HepG2 (cell line): ENCODE data around the gene SERTAD3. TPM values are rescaled to one million over a fixed set of nuclear protein-coding genes. Genes with fewer than 3 reads are reported as not detected.

Experiments
- ARHGAP35 ChIP-seq: sonication (generic); formaldehyde crosslinking; IDR thresholded peaks from 2 replicates; pipeline ENCODE4 v1.9.0; 2022; ENCODE audit warnings: mild to moderate bottlenecking, inconsistent platforms, moderate library complexity, missing genetic modification reagents, borderline replicate concordance
- HMGA1 ChIP-seq: sonication (generic); formaldehyde crosslinking; conservative IDR thresholded peaks from 2 replicates; pipeline ENCODE4 v1.4.0; 2020; ENCODE audit warnings: missing genetic modification reagents
- KDM2A ChIP-seq: sonication (generic); formaldehyde crosslinking; IDR thresholded peaks from 2 replicates; pipeline ENCODE4 v1.4.0; 2020; ENCODE audit warnings: low read depth, missing genetic modification reagents, borderline replicate concordance
- KMT2A ChIP-seq: sonication (generic); formaldehyde crosslinking; IDR thresholded peaks from 2 replicates; pipeline ENCODE4 v1.4.0; 2020; ENCODE audit warnings: missing genetic modification reagents
- MATR3 ChIP-seq: sonication (generic); formaldehyde crosslinking; IDR thresholded peaks from 2 replicates; pipeline ENCODE4 v1.4.0; 2020; ENCODE audit warnings: missing genetic modification reagents
- MYC ChIP-seq: sonication (generic); formaldehyde crosslinking; IDR thresholded peaks from 2 replicates; pipeline ENCODE4 v1.9.0; 2021; ENCODE audit warnings: missing genetic modification reagents, borderline replicate concordance
- MYNN ChIP-seq: sonication (generic); formaldehyde crosslinking; IDR thresholded peaks from 2 replicates; pipeline ENCODE4 v1.4.0; 2020; ENCODE audit warnings: mild to moderate bottlenecking, low read depth, missing genetic modification reagents
- PAF1 ChIP-seq: IDR thresholded peaks from 2 replicates; pipeline ENCODE4 v1.6.1; 2016; ENCODE audit warnings: missing genetic modification reagents, missing compliant biosample characterization
- PAX8 ChIP-seq: sonication (generic); formaldehyde crosslinking; IDR thresholded peaks from 2 replicates; pipeline ENCODE4 v1.8.0; 2022; ENCODE audit warnings: mild to moderate bottlenecking, missing genetic modification reagents, borderline replicate concordance
- RBFOX2 ChIP-seq: fragments of 200-400 bp; formaldehyde crosslinking; IDR thresholded peaks from 2 replicates; pipeline ENCODE4 v1.6.1; 2017; ENCODE audit warnings: low read depth, mild to moderate bottlenecking, low read length
- REL ChIP-seq: sonication (generic); formaldehyde crosslinking; conservative IDR thresholded peaks from 2 replicates; pipeline ENCODE4 v1.8.0; 2022; ENCODE audit warnings: mild to moderate bottlenecking, missing genetic modification reagents, moderate library complexity
- SETDB1 ChIP-seq: sonication (generic); formaldehyde crosslinking; IDR thresholded peaks from 2 replicates; pipeline ENCODE4 v1.5.1; 2020; ENCODE audit warnings: missing genetic modification reagents, mild to moderate bottlenecking, borderline replicate concordance
- SNRNP70 ChIP-seq: fragments of 200-400 bp; formaldehyde crosslinking; IDR thresholded peaks from 2 replicates; pipeline ENCODE4 v1.6.1; 2017; ENCODE audit warnings: mild to moderate bottlenecking, low read depth, low read length, moderate library complexity
- SOX13 ChIP-seq, 3 experiments: fragments of 450-650 bp in 1 of 3; sonication (generic) in 1 of 3; formaldehyde crosslinking in 1 of 3; IDR thresholded peaks in 2 of 3; conservative IDR thresholded peaks in 1 of 3; 2 replicates each; pipeline versions ENCODE4 v1.5.0 to v1.6.1; 2016 to 2020; ENCODE audit warnings: antibody characterized with exemption in 1 of 3, mild to moderate bottlenecking in 1 of 3, missing compliant biosample characterization in 1 of 3, missing genetic modification reagents in 1 of 3, moderate library complexity in 1 of 3
- SYNCRIP ChIP-seq: fragments of 200-400 bp; formaldehyde crosslinking; IDR thresholded peaks from 2 replicates; pipeline ENCODE4 v1.6.1; 2018; ENCODE audit warnings: mild to moderate bottlenecking, low read depth, low read length; ENCODE audit not compliant: insufficient read depth
- XRCC5 ChIP-seq: fragments of 200-400 bp; formaldehyde crosslinking; optimal IDR thresholded peaks from 2 replicates; pipeline ENCODE3; 2017; ENCODE audit warnings: mild to moderate bottlenecking, low read length
- ZNF251 ChIP-seq: sonication (generic); formaldehyde crosslinking; IDR thresholded peaks from 2 replicates; pipeline ENCODE4 v1.9.0; 2021; ENCODE audit warnings: mild to moderate bottlenecking, missing genetic modification reagents
- ZNF333 ChIP-seq: sonication (generic); formaldehyde crosslinking; IDR thresholded peaks from 2 replicates; pipeline ENCODE4 v1.4.0; 2020; ENCODE audit warnings: mild to moderate bottlenecking, missing genetic modification reagents, borderline replicate concordance
- ZNF75D ChIP-seq: sonication (generic); formaldehyde crosslinking; IDR thresholded peaks from 2 replicates; pipeline ENCODE4 v1.8.1; 2023; ENCODE audit warnings: missing genetic modification reagents, mild to moderate bottlenecking, borderline replicate concordance
- ZSCAN31 ChIP-seq: sonication (generic); formaldehyde crosslinking; IDR thresholded peaks from 2 replicates; pipeline ENCODE4 v1.5.0; 2020; ENCODE audit warnings: low read depth, mild to moderate bottlenecking, missing genetic modification reagents
- polyA plus RNA-seq, 8 experiments: library from polyadenylated mRNA; depleted of rRNA in 3 of 8; stranded (reverse) in 7 of 8; unstranded in 1 of 8; fragments of >200 nt; fragmentation: Illumina TruSeq in 4 of 8; extraction: Trizol in 4 of 8; gene quantifications; 2 replicates each; pipeline versions ENCODE4 v1.2.1 to v1.2.3, GENCODE V29; 2011 to 2016; ENCODE audit warnings: low read depth in 4 of 8, missing spikeins in 1 of 8, mixed read lengths in 1 of 8; ENCODE audit not compliant: insufficient read depth in 1 of 8
- total RNA-seq, 5 experiments: library from RNA; depleted of rRNA; stranded (reverse); fragments of >200 nt; fragmentation: Illumina TruSeq; extraction: Trizol; gene quantifications; 2 replicates each; pipeline ENCODE4 v1.2.3, GENCODE V29; 2016; ENCODE audit warnings: low read depth in 1 of 5
- TF ChIP-seq, protein P1 (sequence below): sonication (generic); IDR thresholded peaks from 2 replicates; pipeline ENCODE4 v1.6.1; 2016; ENCODE audit warnings: low read depth, borderline replicate concordance
- TF ChIP-seq, protein P2 (sequence below): sonication (generic); formaldehyde crosslinking; IDR thresholded peaks from 2 replicates; pipeline ENCODE4 v1.4.0; 2020; ENCODE audit warnings: missing genetic modification reagents
- TF ChIP-seq, protein P3 (sequence below): sonication (generic); formaldehyde crosslinking; IDR thresholded peaks from 2 replicates; pipeline ENCODE4 v1.8.1; 2022; ENCODE audit warnings: mild to moderate bottlenecking, missing genetic modification reagents
- TF ChIP-seq, protein P4 (sequence below): sonication (generic); formaldehyde crosslinking; IDR thresholded peaks from 2 replicates; pipeline ENCODE4 v1.5.0; 2020; ENCODE audit warnings: missing genetic modification reagents

The SERTAD3 gene
- total and polyA plus RNA-seq, 2 of the 13 experiments (the other 11 are each of a cell fraction or from before 2014, with no cell fraction given): 9.6 to 16.9 TPM

DNA sequence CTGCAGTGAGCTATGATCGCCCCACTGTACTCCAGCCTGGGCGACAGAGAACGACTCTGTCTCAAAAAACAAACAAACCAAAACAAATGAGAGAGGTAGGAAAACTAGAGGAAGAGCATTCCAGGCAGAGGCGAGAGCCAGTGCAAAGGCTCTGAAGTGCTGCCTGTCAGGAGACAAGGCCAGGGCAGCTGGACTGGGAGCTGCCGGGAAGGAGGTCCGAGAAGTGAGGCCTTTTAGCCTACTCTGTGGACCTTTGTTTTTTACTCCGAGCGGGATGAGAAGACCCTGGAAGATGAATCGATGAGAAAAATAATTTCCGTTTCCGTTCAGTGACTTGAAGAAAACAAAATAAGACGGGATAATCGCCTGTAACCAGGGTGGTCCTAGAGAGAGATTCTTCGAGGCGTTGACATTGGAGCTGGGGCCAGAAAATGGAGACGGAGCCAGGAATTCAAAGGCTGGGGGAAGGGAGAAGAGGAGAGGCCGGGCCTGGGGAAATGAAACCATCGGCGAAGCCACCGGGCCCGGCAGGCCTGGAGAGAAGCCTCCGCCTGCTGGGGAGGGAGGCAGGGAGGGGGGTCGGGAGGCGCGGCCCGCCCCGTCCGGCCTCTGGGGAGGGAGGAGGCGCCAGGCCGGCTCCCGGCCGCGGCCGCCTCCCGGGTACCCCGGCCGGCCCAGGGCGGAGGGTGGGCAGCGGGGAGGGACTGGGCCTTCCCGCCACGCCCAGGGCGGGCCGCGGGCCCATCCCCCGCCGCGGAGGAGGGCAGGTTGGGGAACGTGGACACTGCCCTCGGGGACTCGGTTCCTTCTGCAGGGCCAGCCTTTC lies 10.5 kb downstream of the SERTAD3 start (continued):
- TF ChIP-seq KDM2A: no peak; the same call in 1 of the 2 replicates
- TF ChIP-seq HMGA1 (CRISPR knock-in tag): no peak
- no peak for TF ChIP-seq SYNCRIP
- peak; percentile 19 for TF ChIP-seq XRCC5
- 0 out of 2 replicates have a peak, but pooled peaks have one; percentile 7 for TF ChIP-seq ARHGAP35 (CRISPR knock-in tag)
- TF ChIP-seq PAF1 (CRISPR knock-in tag): no peak
- TF ChIP-seq SOX13 (IDR thresholded peaks at IDR 0.05): no peak
- TF ChIP-seq SOX13 (CRISPR knock-in tag; conservative IDR thresholded peaks at IDR 0.05 in 1 of 2, IDR thresholded peaks at IDR 0.05 in 1 of 2): peak in 1 of 2 experiments; percentile 51; a peak in 1 of 4 replicates
- TF ChIP-seq SNRNP70: no peak
- TF ChIP-seq ZNF333 (CRISPR knock-in tag): peak; percentile 36; the same call in 1 of the 2 replicates
- no peak for TF ChIP-seq REL (CRISPR knock-in tag)
- TF ChIP-seq SETDB1 (CRISPR knock-in tag): no peak
- TF ChIP-seq ZNF251: no peak
- TF ChIP-seq KMT2A (CRISPR knock-in tag): no peak
- TF ChIP-seq, protein P1, sequence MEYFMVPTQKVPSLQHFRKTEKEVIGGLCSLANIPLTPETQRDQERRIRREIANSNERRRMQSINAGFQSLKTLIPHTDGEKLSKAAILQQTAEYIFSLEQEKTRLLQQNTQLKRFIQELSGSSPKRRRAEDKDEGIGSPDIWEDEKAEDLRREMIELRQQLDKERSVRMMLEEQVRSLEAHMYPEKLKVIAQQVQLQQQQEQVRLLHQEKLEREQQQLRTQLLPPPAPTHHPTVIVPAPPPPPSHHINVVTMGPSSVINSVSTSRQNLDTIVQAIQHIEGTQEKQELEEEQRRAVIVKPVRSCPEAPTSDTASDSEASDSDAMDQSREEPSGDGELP: 0 out of 2 replicates have a peak, but pooled peaks have one; percentile 7
- no peak for TF ChIP-seq MYNN (CRISPR knock-in tag)
- TF ChIP-seq PAX8 (CRISPR knock-in tag): no peak
- TF ChIP-seq MYC: peak; percentile 51; the same call in 1 of the 2 replicates
- TF ChIP-seq RBFOX2: peak; percentile 81
- TF ChIP-seq ZNF75D (CRISPR knock-in tag): no peak
- TF ChIP-seq, protein P2, sequence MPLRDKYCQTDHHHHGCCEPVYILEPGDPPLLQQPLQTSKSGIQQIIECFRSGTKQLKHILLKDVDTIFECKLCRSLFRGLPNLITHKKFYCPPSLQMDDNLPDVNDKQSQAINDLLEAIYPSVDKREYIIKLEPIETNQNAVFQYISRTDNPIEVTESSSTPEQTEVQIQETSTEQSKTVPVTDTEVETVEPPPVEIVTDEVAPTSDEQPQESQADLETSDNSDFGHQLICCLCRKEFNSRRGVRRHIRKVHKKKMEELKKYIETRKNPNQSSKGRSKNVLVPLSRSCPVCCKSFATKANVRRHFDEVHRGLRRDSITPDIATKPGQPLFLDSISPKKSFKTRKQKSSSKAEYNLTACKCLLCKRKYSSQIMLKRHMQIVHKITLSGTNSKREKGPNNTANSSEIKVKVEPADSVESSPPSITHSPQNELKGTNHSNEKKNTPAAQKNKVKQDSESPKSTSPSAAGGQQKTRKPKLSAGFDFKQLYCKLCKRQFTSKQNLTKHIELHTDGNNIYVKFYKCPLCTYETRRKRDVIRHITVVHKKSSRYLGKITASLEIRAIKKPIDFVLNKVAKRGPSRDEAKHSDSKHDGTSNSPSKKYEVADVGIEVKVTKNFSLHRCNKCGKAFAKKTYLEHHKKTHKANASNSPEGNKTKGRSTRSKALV (CRISPR knock-in tag): no peak
- TF ChIP-seq, protein P3, sequence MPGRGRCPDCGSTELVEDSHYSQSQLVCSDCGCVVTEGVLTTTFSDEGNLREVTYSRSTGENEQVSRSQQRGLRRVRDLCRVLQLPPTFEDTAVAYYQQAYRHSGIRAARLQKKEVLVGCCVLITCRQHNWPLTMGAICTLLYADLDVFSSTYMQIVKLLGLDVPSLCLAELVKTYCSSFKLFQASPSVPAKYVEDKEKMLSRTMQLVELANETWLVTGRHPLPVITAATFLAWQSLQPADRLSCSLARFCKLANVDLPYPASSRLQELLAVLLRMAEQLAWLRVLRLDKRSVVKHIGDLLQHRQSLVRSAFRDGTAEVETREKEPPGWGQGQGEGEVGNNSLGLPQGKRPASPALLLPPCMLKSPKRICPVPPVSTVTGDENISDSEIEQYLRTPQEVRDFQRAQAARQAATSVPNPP (CRISPR knock-in tag): no peak; the same call in 1 of the 2 replicates
- TF ChIP-seq MATR3: no peak
- peak; percentile 68; the same call in 1 of the 2 replicates for TF ChIP-seq ZSCAN31 (CRISPR knock-in tag)
- TF ChIP-seq, protein P4, sequence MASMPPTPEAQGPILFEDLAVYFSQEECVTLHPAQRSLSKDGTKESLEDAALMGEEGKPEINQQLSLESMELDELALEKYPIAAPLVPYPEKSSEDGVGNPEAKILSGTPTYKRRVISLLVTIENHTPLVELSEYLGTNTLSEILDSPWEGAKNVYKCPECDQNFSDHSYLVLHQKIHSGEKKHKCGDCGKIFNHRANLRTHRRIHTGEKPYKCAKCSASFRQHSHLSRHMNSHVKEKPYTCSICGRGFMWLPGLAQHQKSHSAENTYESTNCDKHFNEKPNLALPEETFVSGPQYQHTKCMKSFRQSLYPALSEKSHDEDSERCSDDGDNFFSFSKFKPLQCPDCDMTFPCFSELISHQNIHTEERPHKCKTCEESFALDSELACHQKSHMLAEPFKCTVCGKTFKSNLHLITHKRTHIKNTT: no peak
